GM12872 (cell line): ENCODE data around the gene GMCL1.

Experiments used
- CTCF ChIP-seq: IDR thresholded peaks from 3 replicates; pipeline ENCODE4 v1.5.1; 2011; ENCODE audit warnings: low read depth, mild to moderate bottlenecking, low read length, moderate library complexity; ENCODE audit not compliant: insufficient read depth

The GMCL1 gene

GRCh38 chr2:69811591-69811990, 17.9 kb upstream of the GMCL1 start:
- no peak for TF ChIP-seq CTCF

GRCh38 chr2:69815717-69816116, 13.7 kb upstream of the GMCL1 start:
- no peak for TF ChIP-seq CTCF

- TF ChIP-seq CTCF: peak; percentile 79
Measured at GRCh38 chr2:69816923-69817542, 12.4 kb upstream of the GMCL1 start.

- TF ChIP-seq CTCF: no peak
Measured at GRCh38 chr2:69817729-69818501, 11.5 kb upstream of the GMCL1 start.

- TF ChIP-seq CTCF: no peak
Measured at GRCh38 chr2:69827796-69828540, 1.5 kb upstream of the GMCL1 start.

- no peak for TF ChIP-seq CTCF
Measured at GRCh38 chr2:69828938-69829255, 563 bp upstream of the GMCL1 start.

- TF ChIP-seq CTCF: no peak
Measured at GRCh38 chr2:69830045-69830905, 815 bp downstream of the GMCL1 start.
